Gastrocnemius medialis (tissue), 4 donors: Measurements from ENCODE around the gene DNAI4. TPM values are rescaled to one million over a fixed set of nuclear protein-coding genes. Genes with fewer than 3 reads are reported as not detected.
"Not testable (repeated sequence)": the region's sequence is repeated elsewhere in the genome, so short reads cannot be mapped to it uniquely, and the experiment has no call there.

Experiments
- ATAC-seq, 2 donors: fragments of 150-250 bp; one replicate each; pipeline ENCODE4 v1.9.1; 2016
- DNase-seq, 2 donors: peaks; one replicate each; pipeline ENCODE4 v3.0.0-alpha.2; 2019
- H3K27ac ChIP-seq, 4 donors: fragments of 200-600 bp; sonication (generic); 1 replicate in 1 of 4; 2 replicates in 3 of 4; pipeline ENCODE4 v1.5.1; 2016 to 2018; ENCODE audit warnings: mild to moderate bottlenecking in 2 of 4, moderate library complexity in 1 of 4
- H3K27me3 ChIP-seq, 3 donors: fragments of 200-600 bp; sonication (generic) in 2 of 3; 1 replicate in 1 of 3; 2 replicates in 2 of 3; pipeline versions ENCODE4 v1.5.1 to v1.6.0; 2016 to 2019; ENCODE audit warnings: mild to moderate bottlenecking in 1 of 3, moderate library complexity in 1 of 3
- H3K36me3 ChIP-seq, 2 donors: fragments of 200-600 bp; sonication (generic) in 1 of 2; one replicate each; pipeline ENCODE4 v1.5.1; 2017 to 2018
- H3K4me1 ChIP-seq, 2 donors: fragments of 200-600 bp; sonication (generic) in 1 of 2; one replicate each; pipeline ENCODE4 v1.5.1; 2016 to 2017; ENCODE audit warnings: mild to moderate bottlenecking in 2 of 2
- H3K4me3 ChIP-seq, 4 donors: fragments of 200-600 bp; sonication (generic) in 3 of 4; 1 replicate in 1 of 4; 2 replicates in 3 of 4; pipeline ENCODE4 v1.5.1; 2016 to 2019; ENCODE audit warnings: mild to moderate bottlenecking in 2 of 4
- H3K9me3 ChIP-seq, 3 donors: fragments of 200-600 bp; sonication (generic) in 2 of 3; 1 replicate in 1 of 3; 2 replicates in 2 of 3; pipeline ENCODE4 v1.5.1; 2016 to 2019
- CTCF ChIP-seq, 5 experiments: fragments of 450-650 bp in 3 of 5; fragments of 200-600 bp in 2 of 5; sonication (generic) in 2 of 5; IDR thresholded peaks in 4 of 5; conservative IDR thresholded peaks in 1 of 5; 1 replicate in 4 of 5; 2 replicates in 1 of 5; pipeline ENCODE4 v1.5.1; 2016 to 2019; ENCODE audit warnings: antibody characterized with exemption in 5 of 5, mild to moderate bottlenecking in 3 of 5, moderate library complexity in 3 of 5
- POLR2A ChIP-seq, 2 donors: fragments of 450-650 bp; IDR thresholded peaks; one replicate each; pipeline ENCODE4 v1.6.1; 2017; ENCODE audit warnings: antibody characterized with exemption in 2 of 2, mild to moderate bottlenecking in 2 of 2, moderate library complexity in 2 of 2
- in situ Hi-C, 4 donors: fragments of 200-750 bp; cut with MboI; loops; one replicate each; pipeline versions ENCODE4 v1.15.0 to v1.8.0; 2017; ENCODE audit warnings: low sequenced_read_pairs in 4 of 4
- intact Hi-C: fragments of 100-400 bp; cut with DNase I; formaldehyde crosslinking; loops from one replicate; pipeline ENCODE4 v1.15.1; 2023; ENCODE audit warnings: low total_unique reads
- total RNA-seq, 4 donors: library from RNA; depleted of rRNA; stranded (reverse); fragments of >200 nt; gene quantifications; one replicate each; pipeline versions ENCODE4 v1.1.0 to v1.2.3, GENCODE V29; 2016

Gene DNAI4
- total RNA-seq, 4 donors from 2014 or later, result 0.19 to 0.41 (median 0.29) TPM; not detected in 1

GRCh38 chr1:66809736-66810326 lies 114.8 kb downstream of the DNAI4 start:
- no peak for DNase-seq
- intact Hi-C loops (no loop called here), in situ Hi-C loops (no loop called here)
- Histone ChIP-seq H3K27me3 (no peaks in the 10 kb centered on the region), H3K4me1 (no peaks in the 10 kb centered on the region), H3K36me3 (no peaks in the 10 kb centered on the region), H3K9me3 (no peaks in the 10 kb centered on the region), H3K27ac (no peak overlapping the region), H3K4me3 (no peak overlapping the region)
- no peak for ATAC-seq
- TF ChIP-seq CTCF (IDR thresholded peaks at IDR 0.05 in 4 of 5, conservative IDR thresholded peaks at IDR 0.05 in 1 of 5) (no peak), POLR2A (IDR thresholded peaks at IDR 0.05) (no peak)

GRCh38 chr1:66809245-66809644 lies 115.4 kb downstream of the DNAI4 start:
- no peak for ATAC-seq
- Histone ChIP-seq H3K4me3 (no peak overlapping the region), H3K36me3 (no peaks in the 10 kb centered on the region), H3K9me3 (no peaks in the 10 kb centered on the region), H3K4me1 (no peaks in the 10 kb centered on the region), H3K27ac (no peak overlapping the region), H3K27me3 (no peaks in the 10 kb centered on the region)
- intact Hi-C loops (no loop called here), in situ Hi-C loops (no loop called here)
- no peak for TF ChIP-seq CTCF (IDR thresholded peaks at IDR 0.05 in 4 of 5, conservative IDR thresholded peaks at IDR 0.05 in 1 of 5)
- no peak for TF ChIP-seq POLR2A (IDR thresholded peaks at IDR 0.05)
- DNase-seq, result no peak

- intact Hi-C loops, H3K27me3 ChIP-seq, H3K9me3 ChIP-seq, H3K4me1 ChIP-seq, in situ Hi-C loops, H3K4me3 ChIP-seq, H3K36me3 ChIP-seq, H3K27ac ChIP-seq, DNase-seq, ATAC-seq: not testable (repeated sequence)
These were observed 128.8 kb downstream of the DNAI4 start for GRCh38 chr1:66795839-66796238.

- Histone ChIP-seq H3K27ac (no peak overlapping the region), H3K36me3 (no peaks in the 10 kb centered on the region), H3K27me3 (no peaks in the 10 kb centered on the region), H3K4me1 (no peaks in the 10 kb centered on the region), H3K9me3 (no peaks in the 10 kb centered on the region), H3K4me3 (no peak overlapping the region)
- intact Hi-C loops (no loop called here), in situ Hi-C loops (no loop called here)
- ATAC-seq (no peak), DNase-seq (no peak)
- TF ChIP-seq POLR2A (IDR thresholded peaks at IDR 0.05) (no peak), CTCF (IDR thresholded peaks at IDR 0.05 in 4 of 5, conservative IDR thresholded peaks at IDR 0.05 in 1 of 5) (no peak)
These were observed 132.7 kb downstream of the DNAI4 start for GRCh38 chr1:66791621-66792610.

GRCh38 chr1:66788231-66788939 lies 136.3 kb downstream of the DNAI4 start:
- ATAC-seq, result no peak
- DNase-seq, result no peak

More at GRCh38 chr1:66788231-66788939, 136.3 kb downstream of the DNAI4 start:
- H3K4me1 ChIP-seq, result no peaks in the 10 kb centered on the region
- H3K9me3 ChIP-seq, result no peaks in the 10 kb centered on the region
- intact Hi-C loops, result no loop called here
- no peak overlapping the region for H3K4me3 ChIP-seq
- no peaks in the 10 kb centered on the region for H3K27me3 ChIP-seq
- H3K27ac ChIP-seq, result no peak overlapping the region
- H3K36me3 ChIP-seq, result no peaks in the 10 kb centered on the region
- in situ Hi-C loops, result no loop called here
- TF ChIP-seq CTCF (IDR thresholded peaks at IDR 0.05 in 4 of 5, conservative IDR thresholded peaks at IDR 0.05 in 1 of 5) (no peak), POLR2A (IDR thresholded peaks at IDR 0.05) (no peak)
